Measurements from ENCODE around the gene RCSD1. TPM values are rescaled to one million over a fixed set of nuclear protein-coding genes. Genes with fewer than 3 reads are reported as not detected.

RCSD1 gene
- total RNA-seq, 1 donor, result 1.3 TPM

DNA sequence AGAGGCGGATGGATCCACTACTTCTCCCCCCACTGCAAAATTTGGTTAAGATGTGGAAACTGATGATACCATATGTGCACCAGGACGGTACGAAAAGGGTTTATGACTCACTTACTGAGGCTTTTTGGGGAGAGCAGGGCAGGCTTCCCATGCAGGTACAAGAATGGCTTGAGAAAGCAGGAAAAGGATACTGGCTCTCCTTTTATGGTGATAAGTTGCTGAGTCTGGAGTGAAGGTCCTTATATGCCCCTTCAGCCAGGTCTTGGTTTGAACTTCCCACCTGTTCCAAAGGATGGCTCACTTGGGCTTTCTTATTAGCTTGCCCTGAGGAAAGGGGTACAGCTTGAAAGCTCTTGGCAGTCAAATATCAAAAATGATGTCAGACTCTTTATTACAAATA is 114.9 kb downstream of the RCSD1 start:
- DNase-seq (ENCODE audit: low read depth), result no peak
- TF ChIP-seq, protein P1, sequence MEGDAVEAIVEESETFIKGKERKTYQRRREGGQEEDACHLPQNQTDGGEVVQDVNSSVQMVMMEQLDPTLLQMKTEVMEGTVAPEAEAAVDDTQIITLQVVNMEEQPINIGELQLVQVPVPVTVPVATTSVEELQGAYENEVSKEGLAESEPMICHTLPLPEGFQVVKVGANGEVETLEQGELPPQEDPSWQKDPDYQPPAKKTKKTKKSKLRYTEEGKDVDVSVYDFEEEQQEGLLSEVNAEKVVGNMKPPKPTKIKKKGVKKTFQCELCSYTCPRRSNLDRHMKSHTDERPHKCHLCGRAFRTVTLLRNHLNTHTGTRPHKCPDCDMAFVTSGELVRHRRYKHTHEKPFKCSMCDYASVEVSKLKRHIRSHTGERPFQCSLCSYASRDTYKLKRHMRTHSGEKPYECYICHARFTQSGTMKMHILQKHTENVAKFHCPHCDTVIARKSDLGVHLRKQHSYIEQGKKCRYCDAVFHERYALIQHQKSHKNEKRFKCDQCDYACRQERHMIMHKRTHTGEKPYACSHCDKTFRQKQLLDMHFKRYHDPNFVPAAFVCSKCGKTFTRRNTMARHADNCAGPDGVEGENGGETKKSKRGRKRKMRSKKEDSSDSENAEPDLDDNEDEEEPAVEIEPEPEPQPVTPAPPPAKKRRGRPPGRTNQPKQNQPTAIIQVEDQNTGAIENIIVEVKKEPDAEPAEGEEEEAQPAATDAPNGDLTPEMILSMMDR (IDR thresholded peaks at IDR 0.05; ENCODE audit: insufficient read depth, low read depth, low read length), result no peak

DNA sequence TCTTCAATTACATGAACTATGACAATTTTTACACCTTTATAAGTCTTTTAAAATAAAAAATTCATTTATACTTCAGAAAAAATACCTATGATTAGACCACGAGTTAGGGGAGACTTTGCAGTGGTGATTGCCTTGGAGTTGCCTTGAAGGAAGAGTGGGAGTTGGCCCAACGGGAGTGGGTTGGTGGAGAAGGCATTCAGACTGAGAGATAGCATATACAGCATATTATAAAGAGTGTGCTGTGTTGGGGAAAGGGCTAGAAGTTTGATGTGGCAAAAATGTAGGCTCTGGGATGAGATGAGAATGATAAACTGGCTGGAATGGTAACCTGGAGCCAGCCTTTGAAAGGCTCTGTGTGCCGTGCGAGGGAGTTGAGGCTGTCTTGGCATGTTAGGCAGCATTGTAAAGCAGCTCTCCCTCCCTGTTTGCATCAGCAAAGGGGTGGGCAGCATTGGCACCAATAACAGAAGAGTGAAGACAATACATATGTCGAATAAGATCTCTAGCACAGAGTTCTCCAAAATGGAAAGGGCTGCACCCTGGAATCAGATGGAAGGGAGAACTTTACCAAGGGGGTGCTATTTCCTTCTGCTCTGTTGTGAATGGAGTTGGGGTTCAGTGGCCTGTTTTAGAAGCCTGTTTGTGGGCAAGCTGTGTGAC is 116.1 kb downstream of the RCSD1 start:
- TF ChIP-seq, protein P1 (IDR thresholded peaks at IDR 0.05; ENCODE audit: insufficient read depth, low read depth, low read length), result no peak
- H3K4me3 ChIP-seq (ENCODE audit: low read depth, low read length), result no peak overlapping the region
- DNase-seq (ENCODE audit: low read depth), result no peak

More for the DNA sequence above, 114.9 kb downstream of the RCSD1 start:
- H3K4me3 ChIP-seq (ENCODE audit: low read depth, low read length), result no peak overlapping the region

DNA sequence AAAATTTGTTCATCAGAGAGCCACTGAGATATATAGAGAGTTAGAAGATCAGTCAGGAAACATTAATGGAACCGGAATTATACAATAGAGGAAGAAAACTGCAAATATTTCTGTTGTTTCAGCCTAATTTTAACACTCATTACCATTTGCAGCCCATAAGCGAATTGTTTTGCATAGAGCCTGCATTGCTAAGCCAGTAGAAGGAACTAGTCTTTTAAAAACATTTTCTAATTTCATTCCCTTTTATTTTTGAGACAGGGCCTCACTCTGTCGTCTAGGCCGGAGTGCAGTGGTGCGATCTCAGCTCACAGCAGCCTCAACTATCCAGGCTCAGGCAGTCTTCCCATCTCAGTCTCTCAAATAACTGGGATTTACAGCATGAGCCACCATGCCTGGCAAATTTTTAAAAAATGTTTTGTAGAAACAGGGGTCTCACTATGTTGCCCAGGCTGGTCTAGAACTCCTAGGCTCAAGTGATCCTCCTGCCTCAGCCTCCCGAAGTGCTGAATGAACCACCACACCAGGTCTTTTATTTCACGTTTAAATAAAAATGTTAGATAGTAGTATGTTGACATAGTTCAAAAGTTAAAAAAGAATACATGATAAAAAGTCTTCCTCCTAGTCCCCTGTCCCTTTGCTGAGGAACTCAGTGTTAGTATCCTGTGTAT is 117.1 kb downstream of the RCSD1 start:
- TF ChIP-seq, protein P1 (IDR thresholded peaks at IDR 0.05; ENCODE audit: insufficient read depth, low read depth, low read length), result no peak
- no peak for DNase-seq (ENCODE audit: low read depth)
- H3K4me3 ChIP-seq (ENCODE audit: low read depth, low read length), result no peak overlapping the region

DNA sequence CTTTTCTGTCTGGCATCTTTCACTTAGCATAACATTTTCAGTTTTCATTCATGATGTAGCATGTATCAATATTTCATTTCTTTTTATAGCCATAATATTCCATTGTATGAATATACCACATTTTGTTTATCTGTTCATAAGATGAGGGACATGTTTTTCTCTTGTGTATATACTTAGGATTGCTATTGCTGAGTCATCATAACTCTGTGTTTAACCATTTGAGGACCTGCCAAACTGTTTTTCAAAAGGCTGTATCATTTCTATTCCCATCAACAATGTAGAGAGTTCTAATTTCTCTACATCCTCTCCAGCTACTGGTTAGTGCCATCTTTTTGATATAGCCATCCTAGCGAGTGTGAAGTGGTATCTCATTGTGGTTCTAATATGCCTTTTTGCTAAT is 118.0 kb downstream of the RCSD1 start:
- TF ChIP-seq, protein P1 (IDR thresholded peaks at IDR 0.05; ENCODE audit: insufficient read depth, low read depth, low read length), result no peak
- H3K4me3 ChIP-seq (ENCODE audit: low read depth, low read length), result no peak overlapping the region
- DNase-seq (ENCODE audit: low read depth), result no peak

DNA sequence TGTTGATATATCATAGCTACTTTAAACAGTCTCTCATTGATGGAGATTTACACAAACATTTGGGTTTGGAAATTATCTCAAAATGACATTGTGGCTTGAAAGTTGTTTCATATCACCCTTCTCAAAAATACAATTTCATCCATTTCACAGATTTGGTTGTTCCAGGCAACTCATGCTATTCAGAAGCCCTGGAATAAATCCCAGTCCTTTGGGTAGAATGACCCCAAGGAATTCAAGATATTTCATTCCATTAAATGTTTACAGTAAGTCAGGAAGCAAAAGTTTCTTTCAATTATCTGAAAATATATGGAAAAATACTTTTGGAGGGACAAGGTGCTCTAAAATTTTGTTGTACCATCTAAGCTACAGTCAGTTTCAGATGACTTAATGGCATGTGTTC is 118.9 kb downstream of the RCSD1 start:
- TF ChIP-seq, protein P1 (IDR thresholded peaks at IDR 0.05; ENCODE audit: insufficient read depth, low read depth, low read length), result no peak
- DNase-seq (ENCODE audit: low read depth), result no peak
- H3K4me3 ChIP-seq (ENCODE audit: low read depth, low read length), result no peak overlapping the region

DNA sequence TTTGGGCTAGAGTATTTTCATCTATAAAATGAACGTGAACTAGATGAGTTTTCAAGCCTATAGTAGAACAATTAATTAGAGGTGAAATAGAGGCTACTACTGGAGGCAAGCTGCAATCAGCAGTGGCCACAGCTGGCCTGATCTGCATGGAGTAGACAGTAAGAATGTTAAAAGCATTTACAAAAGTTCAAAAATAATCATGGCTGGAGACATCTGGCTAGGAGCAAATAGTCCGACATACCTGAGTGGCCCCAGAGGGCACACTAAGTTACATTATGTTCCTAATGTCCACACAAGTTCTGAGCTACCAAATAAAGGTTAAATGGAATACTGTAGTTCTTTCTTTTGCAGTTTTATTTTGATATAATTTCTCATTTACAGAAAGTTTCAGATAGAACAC is 119.7 kb downstream of the RCSD1 start:
- DNase-seq (ENCODE audit: low read depth), result no peak
- TF ChIP-seq, protein P1 (IDR thresholded peaks at IDR 0.05; ENCODE audit: insufficient read depth, low read depth, low read length), result no peak
- H3K4me3 ChIP-seq (ENCODE audit: low read depth, low read length), result no peak overlapping the region
